Activated CD8-positive, alpha-beta memory T cell treated with anti-CD3 and anti-CD28 coated beads, Interleukin-2, amount 50 U/mL, for 24 hours (primary cell): Measurements from ENCODE around the gene PPIG.
"Not testable (repeated sequence)": the region's sequence is repeated elsewhere in the genome, so short reads cannot be mapped to it uniquely, and the experiment has no call there.

Experiments
- DNase-seq: peaks from one replicate; pipeline ENCODE4 v3.0.0-alpha.2; 2020; ENCODE audit errors: extremely low read depth

Gene PPIG

GRCh38 chr2:169584005-169584877, at the start of gene PPIG:
TSS of gene PPIG (plus strand) at chr2:169584351. CDS start at chr2:169604042, 19,691 bp downstream.
- peak; percentile 65 for DNase-seq

DNA sequence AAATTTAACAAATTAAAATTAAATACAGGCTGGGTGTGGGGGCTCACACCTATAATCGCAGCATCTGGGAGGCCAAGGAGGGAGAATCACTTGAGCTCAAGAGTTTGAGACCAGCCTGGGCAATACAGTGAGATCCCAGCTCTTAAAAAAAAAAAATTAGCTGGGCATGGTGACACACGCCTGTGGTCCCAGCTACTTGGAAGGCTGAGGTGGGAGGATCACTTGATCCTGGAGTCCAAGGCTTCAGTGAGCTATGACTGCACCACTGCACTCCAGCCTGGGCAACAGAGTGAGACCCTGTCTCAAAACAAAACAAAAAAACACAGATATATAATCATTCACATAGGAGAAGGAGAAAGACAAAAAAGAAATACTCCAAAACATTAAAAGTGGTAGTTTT, 44.7 kb upstream of the PPIG start:
- DNase-seq: not testable (repeated sequence)

DNA sequence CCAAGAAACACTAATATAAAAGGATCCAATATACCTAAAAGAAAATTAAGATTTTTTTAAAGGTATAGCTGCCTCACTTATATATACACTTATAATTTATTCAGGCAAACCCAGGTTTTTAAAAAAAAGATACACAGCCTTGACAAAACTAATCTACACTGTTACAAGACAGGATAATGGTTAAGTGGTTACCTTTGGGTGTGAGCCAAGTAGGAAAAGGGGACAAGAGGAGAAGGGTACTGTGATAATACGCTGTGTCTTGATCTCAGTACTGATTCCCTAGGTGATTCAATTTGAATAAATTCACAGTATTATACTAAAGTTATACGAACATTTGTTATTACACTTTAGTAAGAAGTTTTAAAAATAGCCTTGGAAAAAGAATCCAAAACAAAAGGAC, 44.0 kb upstream of the PPIG start:
- no peak for DNase-seq

- no peak for DNase-seq
Measured at GRCh38 chr2:169542433-169542832, 41.7 kb upstream of the PPIG start.

- DNase-seq: no peak
Measured at GRCh38 chr2:169546756-169547155, 37.4 kb upstream of the PPIG start.

- no peak for DNase-seq
Measured at GRCh38 chr2:169561364-169561763, 22.8 kb upstream of the PPIG start.

DNA sequence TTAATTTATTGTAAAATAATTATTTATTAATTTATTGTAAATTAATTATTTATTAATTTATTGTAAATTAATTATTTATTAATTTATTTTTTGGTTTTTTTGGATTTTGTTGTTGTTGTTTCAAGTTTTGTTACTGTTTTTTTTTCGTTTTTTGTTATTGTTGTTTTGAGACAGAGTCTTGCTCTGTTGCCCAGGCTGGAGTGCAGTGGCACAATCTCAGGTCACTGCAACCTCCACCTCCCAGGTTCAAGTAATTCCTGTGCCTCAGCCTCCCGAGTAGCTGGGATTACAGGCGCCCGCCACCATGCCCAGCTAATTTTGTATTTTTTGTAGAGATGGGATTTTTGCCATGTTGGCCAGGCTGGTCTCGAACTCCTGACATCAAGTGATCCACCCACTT, 22.1 kb upstream of the PPIG start:
- not testable (repeated sequence) for DNase-seq

DNA sequence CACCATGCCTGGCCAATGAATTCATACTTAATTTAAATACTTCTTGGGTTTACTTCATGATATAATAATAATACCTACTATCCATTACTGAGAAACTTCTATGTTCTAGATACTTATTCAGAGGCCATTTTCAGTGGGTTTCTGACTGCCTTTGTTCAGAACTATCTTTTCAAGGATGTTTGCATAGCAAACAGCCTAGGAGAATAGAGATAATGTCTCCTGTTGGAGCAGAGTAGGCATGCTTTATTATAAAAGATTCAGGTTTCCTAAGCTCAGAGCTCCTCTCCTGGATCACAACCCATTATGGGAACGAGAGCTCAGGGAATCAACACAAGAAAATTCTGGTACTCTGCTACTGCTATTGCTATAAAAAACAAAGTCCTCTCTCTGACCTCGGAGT, 21.6 kb upstream of the PPIG start:
- no peak for DNase-seq

DNA sequence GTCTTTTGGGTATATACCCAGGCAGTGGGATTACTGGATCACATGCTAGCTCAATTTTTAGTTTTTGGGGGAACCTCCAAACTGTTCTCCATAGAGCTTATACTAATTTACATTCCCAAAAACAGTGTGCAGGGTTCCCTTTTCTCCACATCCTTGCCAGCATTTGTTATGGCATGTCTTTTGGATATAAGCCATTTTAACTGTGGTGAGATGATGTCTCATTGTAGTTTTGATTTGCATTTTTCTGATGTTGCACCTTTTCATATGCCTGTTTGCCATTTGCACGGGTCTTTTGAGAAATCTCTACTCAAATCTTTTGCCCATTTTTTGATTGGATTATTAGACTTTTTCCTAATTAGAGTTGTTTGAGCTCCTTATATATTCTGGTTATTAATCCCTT, 18.5 kb upstream of the PPIG start:
- no peak for DNase-seq

GRCh38 chr2:169569948-169570347, 14.2 kb upstream of the PPIG start:
- no peak for DNase-seq

- not testable (repeated sequence) for DNase-seq
Measured at GRCh38 chr2:169570752-169571151, 13.4 kb upstream of the PPIG start.

DNA sequence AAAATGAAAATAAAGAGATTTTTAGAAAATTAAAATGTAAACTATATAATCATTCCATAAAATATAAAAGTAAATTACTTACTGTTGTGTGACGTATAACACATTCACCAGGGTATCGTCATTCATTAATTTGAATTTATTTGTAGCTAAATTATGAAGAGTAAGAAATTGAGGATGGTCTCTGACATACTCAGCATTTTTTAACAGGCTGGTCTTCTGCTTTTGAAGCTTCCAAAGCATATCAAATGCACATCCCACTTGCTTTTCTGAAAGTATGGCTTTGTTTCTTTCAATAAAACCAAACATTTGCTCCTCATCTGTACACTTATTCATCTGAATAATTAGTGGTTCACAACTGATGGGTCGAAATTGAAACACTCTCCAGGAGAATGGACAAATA, 12.6 kb upstream of the PPIG start:
- DNase-seq: no peak

DNA sequence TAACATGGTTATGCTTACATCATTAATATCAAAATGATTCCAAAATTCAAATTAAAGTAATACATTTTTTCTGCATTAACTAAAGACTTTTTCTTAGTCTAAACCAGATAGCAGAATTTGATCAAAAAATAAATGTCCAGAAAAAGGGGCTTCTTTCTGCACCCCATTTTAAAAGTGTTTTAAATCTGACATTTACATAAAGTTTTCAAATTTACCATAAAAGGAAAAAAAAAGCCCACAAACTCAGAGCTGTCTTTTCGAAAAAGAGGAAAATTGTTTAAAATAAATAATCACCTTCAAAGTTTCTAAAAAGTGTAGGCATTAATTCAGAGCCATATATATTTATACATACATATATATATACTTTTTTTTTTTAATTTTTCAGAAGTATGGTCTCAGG, 12.0 kb upstream of the PPIG start:
- no peak for DNase-seq

GRCh38 chr2:169572821-169573159, 11.4 kb upstream of the PPIG start:
- no peak for DNase-seq

GRCh38 chr2:169573160-169573973, 10.8 kb upstream of the PPIG start, which contains the start of gene FASTKD1:
TSS of gene FASTKD1 (minus strand) at chr2:169573865. CDS start at chr2:169572029, 1,836 bp downstream.
- DNase-seq: peak; percentile 74

GRCh38 chr2:169573974-169574299, 10.2 kb upstream of the PPIG start:
- DNase-seq: no peak

GRCh38 chr2:169574539-169574938, 9.6 kb upstream of the PPIG start:
- not testable (repeated sequence) for DNase-seq

GRCh38 chr2:169575264-169575663, 8.9 kb upstream of the PPIG start:
- DNase-seq: not testable (repeated sequence)

- DNase-seq: no peak
Measured at GRCh38 chr2:169579044-169579443, 5.1 kb upstream of the PPIG start.

DNA sequence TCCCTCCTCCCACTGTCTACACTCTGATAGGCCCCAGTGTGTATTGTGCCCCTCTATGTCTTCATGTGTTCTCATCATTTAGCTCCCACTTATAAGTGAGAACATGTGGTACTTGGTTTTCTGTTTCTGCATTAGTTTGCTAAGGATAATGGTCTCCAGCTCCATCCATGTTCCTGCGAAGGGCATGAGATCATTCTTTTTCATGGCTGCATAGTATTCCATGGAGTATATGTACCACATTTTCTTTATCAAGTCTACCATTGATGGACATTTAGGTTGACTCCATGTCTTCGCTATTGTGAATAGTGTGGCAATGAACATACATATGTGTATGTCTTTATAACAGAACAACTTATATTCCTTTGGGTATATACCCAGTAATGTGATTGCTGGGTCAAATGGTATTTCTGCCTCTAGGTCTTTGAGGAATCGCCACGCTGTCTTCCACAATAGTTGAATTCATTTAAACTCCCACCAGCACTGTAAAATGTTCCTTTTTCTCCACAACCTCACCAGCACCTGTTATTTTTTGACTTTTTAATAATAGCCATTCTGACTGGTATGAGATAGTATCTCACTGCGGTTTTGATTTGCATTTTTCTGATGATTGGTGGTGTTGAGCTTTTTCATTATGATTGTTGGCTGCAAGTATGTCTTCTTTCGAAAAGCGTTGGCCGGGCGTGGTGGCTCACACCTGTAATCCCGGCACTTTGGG, 1.4 kb upstream of the PPIG start:
- DNase-seq: not testable (repeated sequence)

DNA sequence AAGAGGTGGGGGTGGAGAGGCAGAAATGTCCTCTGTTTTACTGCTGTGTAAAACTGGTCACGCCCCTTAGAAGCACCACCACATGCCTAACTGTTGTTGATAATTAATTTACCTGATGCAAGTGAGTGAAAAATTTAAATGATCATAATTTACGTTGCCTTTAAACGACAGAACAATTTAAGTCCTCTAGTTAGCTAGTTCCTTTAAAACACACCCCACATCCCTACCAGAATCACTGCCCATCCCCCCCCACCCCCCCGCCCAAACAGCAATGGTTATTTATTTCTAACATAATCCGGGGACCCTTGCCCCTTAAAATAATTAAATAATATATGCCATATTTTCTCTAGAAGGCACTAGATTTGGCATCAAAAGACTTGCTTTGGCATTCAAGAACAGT, 633 bp upstream of the PPIG start:
- DNase-seq: no peak

DNA sequence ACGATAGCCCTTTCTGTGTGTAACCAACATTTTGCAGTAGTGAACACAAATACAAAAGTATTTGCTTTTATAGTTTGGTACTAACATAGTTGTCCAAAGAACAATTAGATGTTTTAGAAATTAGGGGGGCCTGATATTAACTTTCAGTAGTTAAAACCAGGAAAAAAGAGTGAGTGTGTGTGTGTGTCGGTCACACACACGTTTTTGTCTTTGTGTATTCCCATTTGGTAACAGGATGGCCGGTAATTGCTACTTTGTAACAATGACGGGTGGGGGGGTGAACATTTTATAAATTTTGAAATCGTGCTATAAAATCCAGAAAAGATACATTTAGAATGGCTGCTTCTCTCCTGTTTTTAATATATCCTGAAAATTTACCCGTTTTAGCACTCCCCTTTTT, 1.5 kb downstream of the PPIG start:
- DNase-seq: no peak
